HepG2 (cell line): Measurements from ENCODE around the gene OR11A1. TPM values are rescaled to one million over a fixed set of nuclear protein-coding genes. Genes with fewer than 3 reads are reported as not detected.
"Not testable (repeated sequence)": the region's sequence is repeated elsewhere in the genome, so short reads cannot be mapped to it uniquely, and the experiment has no call there.

Source experiments
- ATAC-seq: fragments of 200-7000 bp; cut with Tn5 transposase; 3 replicates; pipeline ENCODE4 v1.9.1; 2020; ENCODE audit warnings: mild to moderate bottlenecking, moderate library complexity
- BruUV-seq: library from RNA; stranded (reverse); fragments of 400-500 nt; replicated peaks from 2 replicates; lab custom pipeline; 2021; lab: Mats Ljungman, UMichigan
- CTCF ChIA-PET: fragments of 300-600 bp; formaldehyde crosslinking; extraction: SDS; loops from one replicate; lab custom pipeline; 2021; ENCODE audit warnings: low total read pairs, inconsistent platforms, low intra/inter-chr PET ratio; lab: Yijun Ruan, JAX
- POLR2A ChIA-PET: fragments of 350-600 bp; sonication (Branson Sonifier 250); formaldehyde crosslinking; loops from one replicate; lab custom pipeline; 2020; ENCODE audit warnings: antibody characterized with exemption, inconsistent platforms; lab: Yijun Ruan, JAX
- DNase-seq: peaks from one replicate; pipeline ENCODE4 v3.0.0-alpha.2; 2015; ENCODE audit warnings: low spot score
- FAIRE-seq: peaks from 3 replicates; lab custom pipeline; 2011; peaks lifted over from hg19 to GRCh38; lab: Jason Lieb, UNC
- H2AFZ ChIP-seq: one replicate; pipeline ENCODE4 v1.6.1; 2011; ENCODE audit warnings: low read length, inconsistent platforms
- H3K27ac ChIP-seq: fragments of 300-600 bp; 3 replicates; pipeline ENCODE4 v1.8.0; 2011; ENCODE audit warnings: mixed run types, mild to moderate bottlenecking, mixed read lengths, low read length, inconsistent platforms; ENCODE audit not compliant: insufficient read depth; ENCODE audit errors: extremely low read length
- H3K27me3 ChIP-seq, 2 experiments: fragments of 200-600 bp in 1 of 2; 2 replicates in 1 of 2; 3 replicates in 1 of 2; pipeline versions ENCODE4 v1.6.0 to v1.8.0; 2011; ENCODE audit warnings: low read length in 2 of 2, mild to moderate bottlenecking in 2 of 2, moderate library complexity in 2 of 2, inconsistent platforms in 1 of 2; ENCODE audit not compliant: insufficient read depth in 2 of 2, control insufficient read depth in 1 of 2
- H3K36me3 ChIP-seq, 2 experiments: fragments of 200-600 bp in 1 of 2; replicated peaks in 1 of 2; 2 replicates in 1 of 2; 3 replicates in 1 of 2; pipeline versions ENCODE4 v1.5.1 to v1.8.0; 2011; ENCODE audit warnings: low read length in 2 of 2, inconsistent platforms in 1 of 2; ENCODE audit not compliant: insufficient read depth in 2 of 2, control insufficient read depth in 1 of 2
- H3K4me1 ChIP-seq: 2 replicates; pipeline ENCODE4 v1.5.1; 2012; ENCODE audit warnings: low read length, inconsistent platforms; ENCODE audit not compliant: insufficient read depth
- H3K4me2 ChIP-seq: 2 replicates; pipeline ENCODE4 v1.6.0; 2011; ENCODE audit warnings: low read depth, low read length, inconsistent platforms
- H3K4me3 ChIP-seq, 3 experiments: fragments of 200-600 bp in 1 of 3; sonication (generic), shearing (Covaris generic) in 1 of 3; replicated peaks in 1 of 3; 2 replicates each; pipeline ENCODE4 v1.5.1; 2011 to 2016; ENCODE audit warnings: low read length in 3 of 3, inconsistent platforms in 2 of 3, low read depth in 2 of 3, mild to moderate bottlenecking in 2 of 3, control low read depth in 1 of 3, mixed read lengths in 1 of 3; ENCODE audit not compliant: insufficient read depth in 1 of 3
- H3K79me2 ChIP-seq: one replicate; pipeline ENCODE4 v1.6.1; 2011; ENCODE audit warnings: low read length, inconsistent platforms; ENCODE audit not compliant: insufficient read depth
- H3K9ac ChIP-seq: 2 replicates; pipeline ENCODE4 v1.6.0; 2011; ENCODE audit warnings: mild to moderate bottlenecking, low read depth, low read length, inconsistent platforms; ENCODE audit not compliant: insufficient read depth
- H3K9me3 ChIP-seq: 2 replicates; pipeline ENCODE4 v1.5.1; 2012; ENCODE audit warnings: mild to moderate bottlenecking, low read length
- H4K20me1 ChIP-seq: 2 replicates; pipeline ENCODE4 v1.6.0; 2011; ENCODE audit warnings: inconsistent platforms, mild to moderate bottlenecking, low read length, moderate library complexity; ENCODE audit not compliant: insufficient read depth
- CENPT ChIP-seq: sonication (generic); formaldehyde crosslinking; IDR thresholded peaks from 2 replicates; pipeline ENCODE4 v1.8.0; 2022; ENCODE audit warnings: low read depth, mild to moderate bottlenecking, moderate library complexity, missing genetic modification reagents
- GTF2F1 ChIP-seq: fragments of 150-350 bp; IDR thresholded peaks from 2 replicates; pipeline ENCODE4 v1.6.1; 2014; ENCODE audit warnings: low read length
- GZF1 ChIP-seq: sonication (generic); formaldehyde crosslinking; IDR thresholded peaks from 2 replicates; pipeline ENCODE4 v1.5.1; 2020; ENCODE audit warnings: mild to moderate bottlenecking, missing genetic modification reagents
- HOXA3 ChIP-seq: sonication (generic); formaldehyde crosslinking; IDR thresholded peaks from 2 replicates; pipeline ENCODE4 v1.5.0; 2020; ENCODE audit warnings: missing genetic modification reagents
- POLR2A ChIP-seq, 2 experiments: IDR thresholded peaks; 2 replicates each; pipeline ENCODE4 v1.6.1; 2011; ENCODE audit warnings: low read depth in 2 of 2, low read length in 2 of 2, mild to moderate bottlenecking in 1 of 2, moderate library complexity in 1 of 2; ENCODE audit not compliant: insufficient read depth in 1 of 2
- SP2 ChIP-seq: sonication (generic); formaldehyde crosslinking; IDR thresholded peaks from 2 replicates; pipeline ENCODE4 v1.5.1; 2020; ENCODE audit warnings: mild to moderate bottlenecking, missing genetic modification reagents
- TARDBP ChIP-seq: sonication (generic); formaldehyde crosslinking; IDR thresholded peaks from 2 replicates; pipeline ENCODE4 v1.8.0; 2022; ENCODE audit warnings: mild to moderate bottlenecking, missing genetic modification reagents
- TBP ChIP-seq: sonication (generic); formaldehyde crosslinking; IDR thresholded peaks from 2 replicates; pipeline ENCODE4 v1.5.0; 2020; ENCODE audit warnings: missing genetic modification reagents
- WIZ ChIP-seq: sonication (generic); formaldehyde crosslinking; IDR thresholded peaks from 2 replicates; pipeline ENCODE4 v1.5.1; 2020; ENCODE audit warnings: mild to moderate bottlenecking, missing genetic modification reagents
- ZFP1 ChIP-seq: IDR thresholded peaks from 2 replicates; pipeline ENCODE4 v1.6.1; 2016
- ZFYVE20 ChIP-seq: sonication (generic); formaldehyde crosslinking; IDR thresholded peaks from 2 replicates; pipeline ENCODE4 v1.8.0; 2023; ENCODE audit warnings: low read depth, mild to moderate bottlenecking, moderate library complexity, missing genetic modification reagents, borderline replicate concordance
- ZNF24 ChIP-seq: fragments of 450-650 bp; IDR thresholded peaks from 2 replicates; pipeline ENCODE4 v1.6.1; 2017; ENCODE audit warnings: antibody characterized with exemption, mild to moderate bottlenecking
- ZNF749 ChIP-seq: sonication (generic); formaldehyde crosslinking; IDR thresholded peaks from 2 replicates; pipeline ENCODE4 v1.8.0; 2022; ENCODE audit warnings: mild to moderate bottlenecking, missing genetic modification reagents, moderate library complexity, borderline replicate concordance
- WGBS: methylation state at CpG from one replicate; pipeline ENCODE4 v1.1.6; 2017; ENCODE audit warnings: low lambda C conversion rate; 5-methylcytosine and 5-hydroxymethylcytosine counted together
- in situ Hi-C: cut with HindIII; loops from 2 replicates; pipeline ENCODE4 v1.10.0; 2017; ENCODE audit warnings: low pct_unique_long_range_greater_than_20kb; ENCODE audit not compliant: extremely low pct_ligation_motif_present
- intact Hi-C: fragments of 100-400 bp; cut with micrococcal nuclease; formaldehyde crosslinking; loops from one replicate; pipeline ENCODE4 v1.10.0; 2022; ENCODE audit not compliant: unreplicated experiment
- polyA plus RNA-seq, 8 experiments: library from polyadenylated mRNA; depleted of rRNA in 3 of 8; stranded (reverse) in 7 of 8; unstranded in 1 of 8; fragments of >200 nt; fragmentation: Illumina TruSeq in 4 of 8; extraction: Trizol in 4 of 8; gene quantifications; 2 replicates each; pipeline versions ENCODE4 v1.2.1 to v1.2.3, GENCODE V29; 2011 to 2016; ENCODE audit warnings: low read depth in 4 of 8, missing spikeins in 1 of 8, mixed read lengths in 1 of 8; ENCODE audit not compliant: insufficient read depth in 1 of 8
- total RNA-seq, 5 experiments: library from RNA; depleted of rRNA; stranded (reverse); fragments of >200 nt; fragmentation: Illumina TruSeq; extraction: Trizol; gene quantifications; 2 replicates each; pipeline ENCODE4 v1.2.3, GENCODE V29; 2016; ENCODE audit warnings: low read depth in 1 of 5

Gene OR11A1
- total and polyA plus RNA-seq, 2 of the 13 experiments (the other 11 are each of a cell fraction or from before 2014, with no cell fraction given): not detected

- in situ Hi-C loops, H3K27me3 ChIP-seq, H3K4me3 ChIP-seq, POLR2A ChIA-PET, H2AFZ ChIP-seq, H3K4me2 ChIP-seq, H3K79me2 ChIP-seq, H4K20me1 ChIP-seq, BruUV-seq, H3K4me1 ChIP-seq, CTCF ChIA-PET, DNase-seq, intact Hi-C loops, H3K9me3 ChIP-seq, FAIRE-seq, H3K9ac ChIP-seq, H3K36me3 ChIP-seq, ATAC-seq, H3K27ac ChIP-seq: not testable (repeated sequence)
- WGBS: 4% methylated on average over 1 of the region's 1 CpG
These were observed 12.8 kb downstream of the OR11A1 start for GRCh38 chr6:29444031-29444430.

GRCh38 chr6:29442719-29443118 is 14.2 kb downstream of the OR11A1 start:
- in situ Hi-C loops: no loop called here
- WGBS: 7% methylated on average over 1 of the region's 1 CpG
- Histone ChIP-seq H4K20me1 (no peaks in the 10 kb centered on the region), H3K27me3 (no peaks in the 10 kb centered on the region)
- CTCF ChIA-PET: no interaction called here
- no peak for ATAC-seq
- TF ChIP-seq ZFYVE20 (CRISPR knock-in tag) (no peak), CENPT (CRISPR knock-in tag) (no peak), POLR2A (IDR thresholded peaks at IDR 0.05; ENCODE audit: insufficient read depth in 1 of 2, low read depth in 2 of 2, low read length in 2 of 2) (no peak), TBP (no peak), ZNF749 (CRISPR knock-in tag) (no peak), GTF2F1 (no peak), GZF1 (CRISPR knock-in tag) (no peak), HOXA3 (CRISPR knock-in tag) (no peak), ZNF24 (no peak), ZFP1 (CRISPR knock-in tag) (no peak), WIZ (CRISPR knock-in tag) (no peak), TARDBP (CRISPR knock-in tag) (no peak), SP2 (CRISPR knock-in tag) (no peak)
- TF ChIP-seq, all 625 proteins: peak for 0
- Histone ChIP-seq H3K9me3 (no peaks in the 10 kb centered on the region; the same call in 1 of the 2 replicates), H3K4me3 (no peak overlapping the region), H3K27ac (no peak overlapping the region), H3K4me1 (no peaks in the 10 kb centered on the region), H2AFZ (no peak overlapping the region), H3K36me3 (no peaks in the 10 kb centered on the region), H3K9ac (no peak overlapping the region), H3K79me2 (no peaks in the 10 kb centered on the region), H3K4me2 (no peak overlapping the region)
- intact Hi-C loops: no loop called here
- DNase-seq: no peak
- FAIRE-seq: no peak
- BruUV-seq: no TSS peak
- POLR2A ChIA-PET: no interaction called here
